ENCODE measurements around the gene SCD5. TPM values are rescaled to one million over a fixed set of nuclear protein-coding genes. Genes with fewer than 3 reads are reported as not detected.

SCD5 gene

Small RNAs within 50 kb of the gene (small RNA-seq; reads per million reads assigned to genes)
- gene MIR575 (ENCODE audit: insufficient read depth) = not detected

Data from neuronal stem cell (in vitro differentiated cells).